Hepatocyte (in vitro differentiated cells): ENCODE measurements around the gene JKAMP. TPM values are rescaled to one million over a fixed set of nuclear protein-coding genes. Genes with fewer than 3 reads are reported as not detected.

Experiments
- DNase-seq: peaks from one replicate; pipeline ENCODE4 v3.0.0-alpha.2; 2016; ENCODE audit warnings: low spot score
- H2AFZ ChIP-seq: fragments of 200-600 bp; sonication (generic); 2 replicates; pipeline ENCODE4 v1.6.0; 2016; ENCODE audit warnings: antibody characterized with exemption, mild to moderate bottlenecking
- H3K27ac ChIP-seq: fragments of 200-600 bp; sonication (generic); 2 replicates; pipeline ENCODE4 v1.5.1; 2016; ENCODE audit warnings: mild to moderate bottlenecking
- H3K27me3 ChIP-seq: fragments of 200-600 bp; sonication (generic); 2 replicates; pipeline ENCODE4 v1.6.1; 2016
- H3K36me3 ChIP-seq: fragments of 200-600 bp; sonication (generic); replicated peaks from 2 replicates; pipeline ENCODE4 v1.5.1; 2016; ENCODE audit warnings: low read depth; ENCODE audit not compliant: insufficient read depth
- H3K4me1 ChIP-seq: fragments of 200-600 bp; sonication (generic); 2 replicates; pipeline ENCODE4 v1.5.1; 2016; ENCODE audit warnings: mild to moderate bottlenecking, moderate library complexity; ENCODE audit not compliant: insufficient read depth
- H3K4me2 ChIP-seq: fragments of 200-600 bp; sonication (generic); 2 replicates; pipeline ENCODE4 v1.6.0; 2016
- H3K4me3 ChIP-seq: fragments of 200-600 bp; sonication (generic); 2 replicates; pipeline ENCODE4 v1.5.1; 2016; ENCODE audit warnings: mild to moderate bottlenecking
- H3K79me2 ChIP-seq: fragments of 200-600 bp; sonication (generic); 2 replicates; pipeline ENCODE4 v1.6.0; 2017; ENCODE audit warnings: mild to moderate bottlenecking
- H3K9me2 ChIP-seq: fragments of 200-600 bp; sonication (generic); replicated peaks from 2 replicates; pipeline ENCODE4 v1.6.0; 2017; ENCODE audit warnings: mild to moderate bottlenecking; ENCODE audit not compliant: insufficient read depth
- H3K9me3 ChIP-seq: fragments of 200-600 bp; sonication (generic); 2 replicates; pipeline ENCODE4 v1.5.1; 2016; ENCODE audit warnings: low read depth, mild to moderate bottlenecking
- H4K20me1 ChIP-seq: fragments of 200-600 bp; sonication (generic); 2 replicates; pipeline ENCODE4 v1.6.0; 2016; ENCODE audit warnings: mild to moderate bottlenecking; ENCODE audit not compliant: insufficient read depth, poor library complexity, severe bottlenecking
- EZH2 ChIP-seq: fragments of 200-600 bp; sonication (generic); IDR thresholded peaks from 2 replicates; pipeline ENCODE4 v1.6.1; 2016; ENCODE audit warnings: antibody characterized with exemption, mild to moderate bottlenecking, borderline replicate concordance
- EZH2phosphoT487 ChIP-seq: fragments of 200-600 bp; sonication (generic); IDR thresholded peaks from one replicate; pipeline ENCODE4 v1.6.1; 2018; ENCODE audit warnings: antibody characterized with exemption, mild to moderate bottlenecking, low read depth, moderate library complexity; ENCODE audit not compliant: unreplicated experiment, severe bottlenecking
- WGBS: methylation state at CpG from one replicate; pipeline ENCODE4 v1.1.6; 2016; ENCODE audit warnings: low lambda C conversion rate; ENCODE audit errors: missing lambda C conversion rate; 5-methylcytosine and 5-hydroxymethylcytosine counted together
- polyA plus RNA-seq: library from polyadenylated mRNA; unstranded; fragments of >200 nt; fragmentation: Nextera tagmentation; extraction: Ambion mirVana; gene quantifications from 2 replicates; pipeline ENCODE4 v1.2.1, GENCODE V29; 2016
- total RNA-seq: library from RNA; depleted of rRNA; stranded (reverse); fragments of >200 nt; gene quantifications from 2 replicates; pipeline ENCODE4 v1.2.3, GENCODE V29; 2014
- TF ChIP-seq, protein P1 (sequence below): fragments of 200-600 bp; sonication (generic); IDR thresholded peaks from 2 replicates; pipeline ENCODE4 v1.5.1; 2016; ENCODE audit warnings: antibody characterized with exemption, mild to moderate bottlenecking; ENCODE audit not compliant: poor library complexity

Gene JKAMP
- total and polyA plus RNA-seq, 2 experiments from 2014 or later, result 69.9 to 94.9 TPM

GRCh38 chr14:59481871-59482540 lies 2.3 kb upstream of the JKAMP start:
- no peak overlapping the region for H2AFZ ChIP-seq
- DNase-seq, result no peak
- peaks cover 4% of the 10 kb centered on the region for H4K20me1 ChIP-seq
- peak overlapping the region; percentile 93 for H3K4me2 ChIP-seq
- no peaks in the 10 kb centered on the region for H3K27me3 ChIP-seq
- H3K36me3 ChIP-seq, result no peaks in the 10 kb centered on the region
- TF ChIP-seq EZH2phosphoT487, result no peak
- TF ChIP-seq EZH2, result no peak
- TF ChIP-seq, protein P1, sequence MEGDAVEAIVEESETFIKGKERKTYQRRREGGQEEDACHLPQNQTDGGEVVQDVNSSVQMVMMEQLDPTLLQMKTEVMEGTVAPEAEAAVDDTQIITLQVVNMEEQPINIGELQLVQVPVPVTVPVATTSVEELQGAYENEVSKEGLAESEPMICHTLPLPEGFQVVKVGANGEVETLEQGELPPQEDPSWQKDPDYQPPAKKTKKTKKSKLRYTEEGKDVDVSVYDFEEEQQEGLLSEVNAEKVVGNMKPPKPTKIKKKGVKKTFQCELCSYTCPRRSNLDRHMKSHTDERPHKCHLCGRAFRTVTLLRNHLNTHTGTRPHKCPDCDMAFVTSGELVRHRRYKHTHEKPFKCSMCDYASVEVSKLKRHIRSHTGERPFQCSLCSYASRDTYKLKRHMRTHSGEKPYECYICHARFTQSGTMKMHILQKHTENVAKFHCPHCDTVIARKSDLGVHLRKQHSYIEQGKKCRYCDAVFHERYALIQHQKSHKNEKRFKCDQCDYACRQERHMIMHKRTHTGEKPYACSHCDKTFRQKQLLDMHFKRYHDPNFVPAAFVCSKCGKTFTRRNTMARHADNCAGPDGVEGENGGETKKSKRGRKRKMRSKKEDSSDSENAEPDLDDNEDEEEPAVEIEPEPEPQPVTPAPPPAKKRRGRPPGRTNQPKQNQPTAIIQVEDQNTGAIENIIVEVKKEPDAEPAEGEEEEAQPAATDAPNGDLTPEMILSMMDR, result no peak
- H3K4me1 ChIP-seq, result peaks cover 34% of the 10 kb centered on the region
- no peaks in the 10 kb centered on the region for H3K9me2 ChIP-seq
- peaks cover 49% of the 10 kb centered on the region for H3K79me2 ChIP-seq
- H3K4me3 ChIP-seq, result no peak overlapping the region
- peak overlapping the region; percentile 47 for H3K27ac ChIP-seq
- 87% methylated on average over 2 of the region's 2 CpGs for WGBS
- no peaks in the 10 kb centered on the region for H3K9me3 ChIP-seq

GRCh38 chr14:59482541-59483331 lies 1.6 kb upstream of the JKAMP start:
- H3K9me3 ChIP-seq, result no peaks in the 10 kb centered on the region
- peaks cover 34% of the 10 kb centered on the region for H3K4me1 ChIP-seq
- H3K9me2 ChIP-seq, result no peaks in the 10 kb centered on the region
- peak overlapping the region; percentile 92 for H3K27ac ChIP-seq
- H3K36me3 ChIP-seq, result no peaks in the 10 kb centered on the region
- peaks cover 54% of the 10 kb centered on the region for H3K79me2 ChIP-seq
- H2AFZ ChIP-seq, result peak overlapping the region; percentile 70
- H4K20me1 ChIP-seq, result peaks cover 4% of the 10 kb centered on the region
- peak overlapping the region; percentile 55 for H3K4me3 ChIP-seq
- 53% methylated on average over 6 of the region's 6 CpGs for WGBS
- DNase-seq, result peak; percentile 52
- H3K27me3 ChIP-seq, result no peaks in the 10 kb centered on the region
- TF ChIP-seq EZH2, result no peak
- TF ChIP-seq, protein P1, result no peak
- no peak for TF ChIP-seq EZH2phosphoT487
- H3K4me2 ChIP-seq, result peak overlapping the region; percentile 93

DNA sequence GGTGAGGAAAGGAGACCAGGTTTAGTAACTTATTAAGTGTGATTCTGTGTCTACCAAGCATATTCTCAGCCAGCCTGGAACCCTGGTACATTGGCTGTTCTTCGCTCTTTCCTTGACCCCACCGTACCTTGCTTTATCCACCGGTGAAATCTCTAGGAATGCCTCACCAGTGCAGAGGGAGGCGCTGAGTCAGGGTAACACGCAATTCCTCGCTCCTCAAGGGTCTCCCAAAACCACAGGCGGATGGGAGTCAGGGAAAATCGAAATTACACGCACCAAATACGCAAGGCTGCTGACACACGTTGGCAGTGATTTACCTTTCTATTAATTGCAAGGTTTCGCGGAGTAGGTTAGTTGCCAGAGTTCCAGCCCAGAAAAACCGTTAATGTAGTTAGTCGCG lies 954 bp upstream of the JKAMP start:
- Histone ChIP-seq H3K27me3 (no peaks in the 10 kb centered on the region), H3K9me2 (no peaks in the 10 kb centered on the region), H3K4me2 (peak overlapping the region; percentile 93), H3K36me3 (no peaks in the 10 kb centered on the region), H3K9me3 (no peaks in the 10 kb centered on the region), H2AFZ (peak overlapping the region; percentile 70), H3K27ac (peak overlapping the region; percentile 92), H3K4me1 (peaks cover 34% of the 10 kb centered on the region), H3K79me2 (peaks cover 56% of the 10 kb centered on the region), H4K20me1 (peaks cover 4% of the 10 kb centered on the region), H3K4me3 (peak overlapping the region; percentile 55)
- peak; percentile 30 for DNase-seq
- TF ChIP-seq, protein P1, result no peak
- TF ChIP-seq EZH2phosphoT487, result no peak
- TF ChIP-seq EZH2, result no peak
- 2% methylated on average over 16 of the region's 16 CpGs for WGBS
